Common myeloid progenitor, CD34-positive (primary cell): Measurements from ENCODE around the gene ICAM5.

Experiments used
- CTCF ChIA-PET: fragments of 350-600 bp; sonication (Branson Sonifier 250); formaldehyde crosslinking; loops from one replicate; lab custom pipeline; 2021; ENCODE audit warnings: antibody characterized with exemption; lab: Charles Lee
- POLR2A ChIA-PET: fragments of 350-600 bp; sonication (Branson Sonifier 250); formaldehyde crosslinking; loops from one replicate; lab custom pipeline; 2021; ENCODE audit warnings: antibody characterized with exemption; lab: Charles Lee
- DNase-seq, 3 donors: peaks; one replicate each; pipeline versions ENCODE4 v3.0.0 to v3.0.0-alpha.2; 2013
- H3K27ac ChIP-seq, 2 experiments: 1 replicate in 1 of 2; 2 replicates in 1 of 2; pipeline ENCODE4 v1.7.0; 2013; ENCODE audit warnings: inconsistent platforms in 2 of 2, low read length in 2 of 2, mild to moderate bottlenecking in 2 of 2, low read depth in 1 of 2, moderate library complexity in 1 of 2; ENCODE audit not compliant: severe bottlenecking in 2 of 2, insufficient read depth in 1 of 2, poor library complexity in 1 of 2
- H3K27me3 ChIP-seq, 5 experiments: replicated peaks in 2 of 5; 1 replicate in 3 of 5; 2 replicates in 2 of 5; pipeline versions ENCODE4 v1.6.1 to v1.7.0; 2013; ENCODE audit warnings: low read length in 4 of 5, mild to moderate bottlenecking in 2 of 5, moderate library complexity in 2 of 5, inconsistent platforms in 1 of 5; ENCODE audit not compliant: insufficient read depth in 5 of 5, control insufficient read depth in 4 of 5
- H3K36me3 ChIP-seq, 4 experiments: 1 replicate in 2 of 4; 2 replicates in 2 of 4; pipeline versions ENCODE4 v1.6.1 to v1.7.0; 2013; ENCODE audit warnings: low read length in 3 of 4, control low read depth in 1 of 4, mild to moderate bottlenecking in 1 of 4; ENCODE audit not compliant: control insufficient read depth in 4 of 4, insufficient read depth in 4 of 4
- H3K4me1 ChIP-seq, 4 experiments: 1 replicate in 3 of 4; 2 replicates in 1 of 4; pipeline versions ENCODE4 v1.6.1 to v1.7.1; 2013; ENCODE audit warnings: low read length in 3 of 4, mild to moderate bottlenecking in 3 of 4, control low read depth in 1 of 4, inconsistent platforms in 1 of 4, moderate library complexity in 1 of 4; ENCODE audit not compliant: control insufficient read depth in 4 of 4, insufficient read depth in 4 of 4; ENCODE audit errors: control extremely low read depth in 1 of 4
- H3K4me3 ChIP-seq, 7 experiments: 1 replicate in 4 of 7; 2 replicates in 3 of 7; pipeline versions ENCODE4 v1.5.1 to v1.7.0; 2013; ENCODE audit warnings: mild to moderate bottlenecking in 7 of 7, low read length in 6 of 7, moderate library complexity in 6 of 7, inconsistent platforms in 2 of 7, low read depth in 2 of 7, control low read depth in 1 of 7; ENCODE audit not compliant: insufficient read depth in 4 of 7, control insufficient read depth in 1 of 7; ENCODE audit errors: extremely low read depth in 1 of 7
- H3K9me3 ChIP-seq, 5 experiments: 1 replicate in 4 of 5; 2 replicates in 1 of 5; pipeline versions ENCODE4 v1.6.1 to v1.7.1; 2013; ENCODE audit warnings: low read length in 4 of 5, mild to moderate bottlenecking in 2 of 5, inconsistent platforms in 1 of 5, low read depth in 1 of 5, moderate library complexity in 1 of 5; ENCODE audit not compliant: control insufficient read depth in 4 of 5, insufficient read depth in 2 of 5; ENCODE audit errors: control extremely low read depth in 1 of 5
- WGBS: methylation state at CpG from one replicate; pipeline ENCODE4 v1.1.5; 2013; ENCODE audit not compliant: insufficient coverage; 5-methylcytosine and 5-hydroxymethylcytosine counted together

ICAM5 gene

GRCh38 chr19:10269333-10270179, 20.2 kb upstream of the ICAM5 start:
- H3K4me1 ChIP-seq, result peaks cover 0 to 35% (median 28%) of the 10 kb centered on the region in 4 experiments
- 3% methylated on average over 54 of the region's 59 CpGs for WGBS
- DNase-seq, result peak; percentile 84 to 94 (median 91)
- H3K27me3 ChIP-seq, result no peaks in the 10 kb centered on the region
- peak overlapping the region in 6 of 7 experiments; percentile 25 to 73 (median 61) for H3K4me3 ChIP-seq
- ChIA-PET POLR2A (interaction anchor here (0.6 to 4.0 kb wide), 12 partner anchors 10 to 327 kb away, joined by 3 to 60 read pairs (median 8); partner anchors contain the start of genes ICAM4, ICAM5 and TYK2), CTCF (interaction anchor here (1.0 to 20.1 kb wide), 18 partner anchors 9 to 338 kb away, joined by 3 to 542 read pairs (median 6); partner anchors contain the start of genes CDC37, ICAM4, ICAM5 and TYK2)
- peaks cover 0 to under 1% (median 0%) of the 10 kb centered on the region in 4 experiments for H3K36me3 ChIP-seq
- H3K27ac ChIP-seq, result peak overlapping the region in 1 of 2 experiments; percentile 83
- no peaks in the 10 kb centered on the region for H3K9me3 ChIP-seq

DNA sequence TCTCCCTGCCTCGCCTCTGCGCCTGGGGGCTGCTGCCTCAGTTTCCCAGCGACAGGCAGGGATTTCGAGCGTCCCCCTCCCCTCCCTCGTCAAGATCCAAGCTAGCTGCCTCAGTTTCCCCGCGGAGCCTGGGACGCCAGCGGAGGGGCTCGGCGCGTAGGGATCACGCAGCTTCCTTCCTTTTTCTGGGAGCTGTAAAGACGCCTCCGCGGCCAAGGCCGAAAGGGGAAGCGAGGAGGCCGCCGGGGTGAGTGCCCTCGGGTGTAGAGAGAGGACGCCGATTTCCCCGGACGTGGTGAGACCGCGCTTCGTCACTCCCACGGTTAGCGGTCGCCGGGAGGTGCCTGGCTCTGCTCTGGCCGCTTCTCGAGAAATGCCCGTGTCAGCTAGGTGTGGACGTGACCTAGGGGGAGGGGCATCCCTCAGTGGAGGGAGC, 19.6 kb upstream of the ICAM5 start:
- Histone ChIP-seq H3K27me3 (no peaks in the 10 kb centered on the region), H3K9me3 (no peaks in the 10 kb centered on the region), H3K36me3 (peaks cover 0 to 6% (median 2%) of the 10 kb centered on the region in 4 experiments), H3K27ac (peak overlapping the region; percentile 46 to 83), H3K4me1 (peaks cover 0 to 35% (median 28%) of the 10 kb centered on the region in 4 experiments), H3K4me3 (peak overlapping the region; percentile 8 to 73 (median 61))
- CTCF ChIA-PET, result interaction anchor here (1.0 to 20.1 kb wide), 17 partner anchors 10 to 339 kb away, joined by 3 to 542 read pairs (median 6); partner anchors contain the start of genes CDC37, ICAM4, ICAM5 and TYK2
- WGBS, result 1% methylated on average over 29 of the region's 37 CpGs
- POLR2A ChIA-PET, result interaction anchor here (0.6 to 4.0 kb wide), 12 partner anchors 9 to 166 kb away, joined by 4 to 60 read pairs (median 8); partner anchors contain the start of genes ICAM4, ICAM5 and TYK2
- DNase-seq, result peak; percentile 89 to 95 (median 94)

- H3K36me3 ChIP-seq, result peaks cover 0 to 8% (median 2%) of the 10 kb centered on the region in 4 experiments
- peaks cover 0 to 35% (median 28%) of the 10 kb centered on the region in 4 experiments for H3K4me1 ChIP-seq
- H3K27ac ChIP-seq, result peak within 1 kb of the TSS; percentile 46 to 83
- no peaks in the 10 kb centered on the region for H3K27me3 ChIP-seq
- under 1% methylated on average over 51 of the region's 51 CpGs for WGBS
- DNase-seq, result peak; percentile 70 to 88 (median 83)
- ChIA-PET CTCF (interaction anchor here (1.0 to 20.1 kb wide), 18 partner anchors 9 to 339 kb away, joined by 3 to 542 read pairs (median 6); partner anchors contain the start of genes CDC37, ICAM4, ICAM5 and TYK2), POLR2A (interaction anchor here (0.5 to 4.0 kb wide), 15 partner anchors 9 to 166 kb away, joined by 3 to 60 read pairs (median 6); partner anchors contain the start of genes ICAM4, ICAM5 and TYK2)
- peak within 1 kb of the TSS; percentile 8 to 73 (median 61) for H3K4me3 ChIP-seq
- no peaks in the 10 kb centered on the region for H3K9me3 ChIP-seq
These were observed 18.9 kb upstream of the ICAM5 start, which contains the start of gene ICAM1 for GRCh38 chr19:10270616-10271394. TSS of gene ICAM1 (plus strand) at chr19:10271120. CDS start at chr19:10271160, 40 bp downstream.

DNA sequence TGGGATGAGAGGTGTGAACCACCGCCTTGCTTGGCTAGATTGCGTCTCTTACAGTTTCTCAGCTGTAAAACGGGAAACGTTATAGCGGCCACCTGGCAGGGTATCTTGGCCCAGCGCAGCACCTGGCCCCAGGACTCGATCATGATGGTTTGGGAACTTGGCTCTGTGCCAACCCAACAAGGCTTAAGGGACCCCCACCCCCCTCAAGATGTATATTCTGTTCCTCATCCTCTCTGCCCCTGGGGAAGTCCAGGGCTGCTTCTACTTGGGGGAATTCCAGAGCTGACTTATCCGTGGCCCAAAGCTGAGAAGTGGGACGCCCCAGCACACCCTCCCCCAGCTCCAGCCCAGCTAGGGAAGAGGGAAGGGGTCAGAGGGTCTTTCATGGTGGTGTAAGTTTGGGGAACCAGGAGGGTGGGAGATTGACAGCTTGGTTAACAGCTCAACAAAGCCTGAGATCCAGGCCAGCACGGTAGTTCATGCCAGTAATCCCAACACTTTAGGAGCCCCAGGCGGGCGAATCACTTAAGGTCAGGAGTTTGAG, 18.1 kb upstream of the ICAM5 start:
- Histone ChIP-seq H3K36me3 (peaks cover 0 to 8% (median 2%) of the 10 kb centered on the region in 4 experiments), H3K9me3 (no peaks in the 10 kb centered on the region), H3K4me1 (peaks cover 0 to 35% (median 28%) of the 10 kb centered on the region in 4 experiments), H3K27ac (peak overlapping the region in 1 of 2 experiments; percentile 83), H3K4me3 (peak overlapping the region in 3 of 7 experiments; percentile 61 to 73 (median 68)), H3K27me3 (no peaks in the 10 kb centered on the region)
- DNase-seq, result peak; percentile 54 to 91 (median 90)
- ChIA-PET CTCF (interaction anchor here (1.1 to 20.1 kb wide), 9 partner anchors 9 to 118 kb away, joined by 3 to 542 read pairs (median 16); partner anchors contain the start of genes ICAM4, ICAM5 and TYK2), POLR2A (interaction anchor here (0.6 to 4.0 kb wide), 11 partner anchors 9 to 288 kb away, joined by 3 to 60 read pairs (median 6); partner anchors contain the start of genes ICAM4, ICAM5 and TYK2)
- WGBS, result 33% methylated on average over 10 of the region's 12 CpGs

GRCh38 chr19:10274589-10274988, 15.2 kb upstream of the ICAM5 start:
- no peak overlapping the region for H3K27ac ChIP-seq

More at GRCh38 chr19:10274589-10274988, 15.2 kb upstream of the ICAM5 start:
- CTCF ChIA-PET, result interaction anchor here (1.1 to 1.4 kb wide), 2 partner anchors 13 to 25 kb away, joined by 4 to 6 read pairs; no protein-coding TSS in a partner anchor
- 99% methylated on average over 10 of the region's 10 CpGs for WGBS
- H3K27me3 ChIP-seq, result no peaks in the 10 kb centered on the region
- H3K9me3 ChIP-seq, result no peaks in the 10 kb centered on the region
- peaks cover 0 to 8% (median 2%) of the 10 kb centered on the region in 4 experiments for H3K36me3 ChIP-seq
- peaks cover 0 to 31% (median 30%) of the 10 kb centered on the region in 4 experiments for H3K4me1 ChIP-seq
- POLR2A ChIA-PET, result interaction anchor here (1.1 kb wide), 1 partner anchor 15 kb away, joined by 7 read pairs; the partner anchor contains the start of gene ICAM5
- DNase-seq, result no peak
- no peak overlapping the region for H3K4me3 ChIP-seq
